Measurements from ENCODE around the gene PTTG1IP.

Gene PTTG1IP

DNA sequence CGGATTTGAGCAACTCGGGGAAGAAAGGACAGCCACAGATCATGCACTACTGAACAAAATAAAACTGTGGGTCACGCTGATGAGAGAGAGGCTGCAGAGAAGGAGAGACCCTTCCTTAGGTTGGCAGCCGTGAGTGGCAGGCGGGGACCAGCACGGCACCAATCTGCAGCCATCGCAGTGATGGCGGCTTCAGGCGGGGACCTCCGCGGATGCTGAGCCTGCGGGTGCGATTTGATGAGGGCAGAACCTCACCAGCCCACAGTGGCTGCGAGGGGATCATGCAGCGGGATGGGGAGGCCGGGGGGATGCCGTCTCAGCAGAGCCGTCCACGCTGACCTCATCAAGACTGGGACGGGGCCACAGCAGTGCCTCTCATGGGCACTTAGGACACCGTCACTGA lies 35.4 kb upstream of the PTTG1IP start:
- no peak for DNase-seq

DNA sequence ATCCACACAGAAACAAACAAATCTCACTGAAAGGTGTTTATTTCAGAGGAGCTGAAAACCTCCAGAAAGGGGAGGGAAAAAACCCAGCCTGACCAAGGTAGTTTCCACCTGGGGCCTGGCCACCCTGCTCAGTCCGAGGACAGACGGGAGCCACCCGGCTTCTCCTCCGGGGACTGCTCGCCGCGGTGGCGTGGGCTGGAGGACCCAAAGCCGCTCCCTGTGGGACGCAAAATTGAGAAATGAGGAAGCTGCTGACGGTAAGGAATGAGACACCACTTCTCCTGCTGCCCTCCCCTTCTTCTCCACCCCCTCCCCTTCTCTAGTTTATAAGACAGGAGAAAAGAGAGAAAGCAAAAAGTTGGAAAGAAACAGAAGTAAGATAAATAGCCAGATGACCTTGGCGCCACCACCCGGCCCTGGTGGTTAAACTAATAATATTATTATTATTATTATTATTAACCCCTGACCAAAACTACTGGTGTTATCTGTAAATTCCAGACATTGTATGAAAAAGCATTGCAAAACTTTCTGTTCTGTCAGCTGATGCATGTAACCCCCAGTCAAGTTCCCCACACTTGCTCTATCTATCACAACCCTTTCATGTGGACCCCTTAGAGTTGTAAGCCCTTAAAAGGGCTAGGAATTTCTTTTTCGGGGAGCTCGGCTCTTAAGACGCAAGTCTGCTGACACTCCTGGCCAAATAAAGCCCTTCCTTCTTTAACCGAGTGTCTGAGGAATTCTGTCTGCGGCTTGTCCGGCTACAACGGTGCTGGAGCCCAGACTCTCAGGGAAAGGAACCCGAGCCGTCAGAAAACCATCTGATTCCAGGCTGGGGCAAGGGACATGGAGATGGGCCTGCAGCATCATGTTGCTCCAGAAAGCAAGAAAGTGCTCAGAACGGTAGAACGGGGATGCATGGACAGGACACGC lies 34.7 kb upstream of the PTTG1IP start:
- no peak for DNase-seq

DNA sequence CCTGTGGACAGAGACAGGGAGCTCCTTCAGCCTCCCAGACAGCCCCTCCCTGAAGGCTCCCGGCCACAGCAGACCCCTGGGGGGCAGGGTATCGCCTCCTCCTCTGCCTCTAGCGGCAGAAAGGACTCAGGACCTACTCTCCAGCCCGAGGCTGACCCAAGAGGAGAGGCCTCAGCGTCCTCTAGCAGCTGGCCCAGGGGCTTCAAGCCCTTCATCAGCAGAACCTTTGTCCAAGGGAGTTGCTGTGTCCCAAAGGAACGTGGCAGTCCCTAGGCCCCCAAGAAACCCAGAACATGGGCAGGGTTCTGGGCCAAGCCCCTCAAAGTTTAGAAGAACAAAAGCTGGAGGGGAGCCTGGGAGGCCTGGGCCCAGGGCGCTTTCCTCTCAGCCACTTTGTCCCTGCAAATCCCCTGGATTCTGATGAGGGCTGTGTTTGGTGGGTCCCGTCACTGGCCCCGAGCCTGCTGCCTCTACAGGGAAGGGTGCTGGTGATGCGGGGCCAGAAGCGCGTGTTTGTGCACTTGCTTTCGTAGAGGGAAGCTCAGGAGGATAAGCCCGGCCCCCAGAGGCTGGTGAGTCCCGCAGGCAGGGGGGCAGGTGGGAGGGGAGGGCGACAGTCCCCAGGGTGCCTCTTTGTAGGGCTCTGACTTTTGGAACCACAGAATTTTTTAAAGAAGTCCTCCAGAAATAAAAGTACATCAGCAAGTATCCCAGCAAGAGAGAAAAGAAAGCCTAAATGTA lies 33.9 kb upstream of the PTTG1IP start:
- no peak for DNase-seq

DNA sequence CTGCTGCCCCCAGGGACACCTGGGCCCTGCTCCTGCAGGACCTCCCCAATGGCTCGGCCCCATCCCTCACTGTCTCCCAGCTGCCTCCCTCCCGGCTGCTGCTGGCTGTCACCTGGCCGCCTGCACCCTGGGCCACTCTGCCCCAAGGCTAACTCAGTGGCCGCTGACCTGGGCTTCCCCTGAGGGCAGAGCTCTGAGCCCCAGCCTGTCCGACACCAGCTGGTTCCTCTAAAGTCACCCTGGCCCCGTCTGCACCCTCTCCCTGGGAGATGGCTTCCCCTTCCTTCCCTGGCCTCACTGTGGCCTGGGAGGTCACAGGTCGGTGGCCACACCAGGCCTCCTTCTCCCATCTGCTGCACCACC lies 32.2 kb upstream of the PTTG1IP start:
- DNase-seq, result no peak

DNA sequence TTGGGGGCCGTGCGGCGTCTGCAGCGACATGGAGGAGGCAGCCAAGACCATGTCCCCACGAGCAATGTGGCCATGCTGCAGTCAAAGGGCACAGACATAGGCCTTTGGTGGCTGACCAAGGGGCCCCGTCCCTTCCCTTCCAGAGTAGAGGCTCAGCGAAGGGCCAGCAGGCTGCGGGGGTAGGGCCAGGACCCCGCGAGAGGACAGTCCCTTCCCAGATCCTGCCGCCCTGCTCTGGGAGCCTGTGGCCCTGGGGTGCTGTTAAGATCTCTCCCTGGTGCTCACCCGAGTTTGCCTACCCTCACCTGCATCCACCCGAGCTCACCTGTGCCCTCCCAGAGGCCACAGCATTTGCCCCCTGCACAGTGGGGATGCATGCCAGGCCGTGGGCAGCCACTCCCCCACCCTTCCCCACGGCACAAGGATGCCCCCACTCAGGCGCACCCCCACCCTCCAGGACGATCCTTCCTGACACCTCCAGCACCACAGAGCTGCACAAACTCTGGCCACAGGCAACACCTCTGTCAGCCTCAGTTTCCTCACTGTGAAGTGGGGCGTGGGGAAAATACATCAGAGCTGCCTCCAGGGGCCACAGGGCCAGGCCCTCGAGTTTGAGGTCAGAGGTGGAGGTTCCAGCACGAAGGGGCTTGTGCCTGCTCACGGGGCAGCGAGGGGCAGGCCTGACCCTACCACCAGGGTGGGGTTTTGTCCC lies 31.7 kb upstream of the PTTG1IP start:
- DNase-seq, result no peak

DNA sequence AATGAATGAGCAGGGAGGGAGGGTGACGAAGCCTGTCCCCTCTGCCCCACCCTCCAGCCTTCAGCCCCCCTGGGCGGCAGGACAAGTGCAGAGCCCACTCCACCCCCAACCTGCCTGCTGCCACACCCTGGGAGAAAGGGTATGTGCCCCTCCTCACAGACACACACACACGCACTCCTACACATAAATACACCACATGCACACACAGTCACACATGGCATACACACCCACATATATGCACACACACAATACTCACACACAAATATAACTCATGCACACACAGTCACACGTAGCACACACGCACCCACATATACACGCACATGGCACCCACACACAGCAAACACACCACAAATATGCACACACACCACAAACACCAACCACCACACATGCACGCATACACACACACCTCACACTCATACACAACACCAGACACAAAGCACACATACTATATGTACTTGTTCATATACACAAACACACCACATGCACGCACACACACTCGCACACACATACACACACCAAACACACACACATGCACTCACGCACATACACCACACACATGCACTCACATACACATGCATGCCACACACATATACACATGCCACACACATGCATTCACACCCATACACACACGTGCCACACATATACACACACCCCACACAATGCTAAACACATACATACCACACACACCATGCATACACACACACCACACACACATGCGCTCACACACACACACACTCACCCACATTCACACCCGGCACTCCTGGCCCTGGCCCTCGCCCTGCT lies 30.8 kb upstream of the PTTG1IP start:
- no peak for DNase-seq

DNA sequence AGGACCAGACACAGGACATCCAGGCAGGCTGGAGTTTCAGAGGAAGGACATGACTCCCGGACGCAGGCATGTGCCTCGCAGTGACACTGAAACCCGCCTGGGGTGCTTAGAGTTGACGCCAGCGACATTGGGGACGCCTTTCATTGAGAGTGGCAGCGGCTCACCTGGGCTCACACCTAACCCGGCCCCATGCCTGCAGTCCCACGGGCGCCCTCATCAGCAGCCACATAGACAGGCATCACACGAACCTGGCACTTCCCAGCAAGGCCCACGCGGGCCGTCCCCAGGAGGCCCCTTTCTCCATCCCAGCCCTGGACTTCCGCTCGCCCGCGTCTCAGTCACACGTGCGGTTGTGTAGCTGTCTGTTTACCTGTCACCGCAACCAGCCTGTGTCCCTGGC lies 30.2 kb upstream of the PTTG1IP start:
- DNase-seq, result no peak

DNA sequence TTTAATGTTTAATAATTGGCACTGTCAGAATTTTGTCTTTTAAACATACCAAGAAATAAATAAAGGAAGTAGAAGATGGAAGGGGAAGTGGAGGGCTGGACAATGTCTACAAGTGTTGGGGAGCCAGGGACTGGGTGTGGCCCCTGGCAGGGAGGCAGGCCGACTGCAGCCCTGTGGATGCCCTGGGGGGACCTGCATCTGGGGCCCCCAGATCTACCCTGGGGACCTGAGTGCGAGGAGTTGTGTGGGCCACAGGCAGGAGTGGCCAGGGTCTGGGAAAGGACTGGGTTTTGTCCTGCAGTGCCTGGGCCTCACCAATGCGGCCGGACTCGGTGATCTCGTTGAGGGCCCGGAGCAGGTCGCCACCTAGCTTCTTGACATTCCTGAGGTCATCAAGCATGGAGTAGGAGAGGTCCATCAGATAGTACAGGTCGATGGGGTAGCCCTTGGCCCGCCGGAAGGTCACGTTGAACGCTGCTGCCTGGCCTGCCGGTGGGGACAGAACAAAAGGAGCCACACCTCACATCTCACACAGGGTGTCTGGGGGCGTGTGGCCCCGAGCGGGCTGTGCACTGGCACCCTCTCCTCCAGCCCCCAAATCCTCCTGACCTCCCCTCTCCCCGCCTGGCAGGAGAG lies 29.7 kb upstream of the PTTG1IP start:
- no peak for DNase-seq

DNA sequence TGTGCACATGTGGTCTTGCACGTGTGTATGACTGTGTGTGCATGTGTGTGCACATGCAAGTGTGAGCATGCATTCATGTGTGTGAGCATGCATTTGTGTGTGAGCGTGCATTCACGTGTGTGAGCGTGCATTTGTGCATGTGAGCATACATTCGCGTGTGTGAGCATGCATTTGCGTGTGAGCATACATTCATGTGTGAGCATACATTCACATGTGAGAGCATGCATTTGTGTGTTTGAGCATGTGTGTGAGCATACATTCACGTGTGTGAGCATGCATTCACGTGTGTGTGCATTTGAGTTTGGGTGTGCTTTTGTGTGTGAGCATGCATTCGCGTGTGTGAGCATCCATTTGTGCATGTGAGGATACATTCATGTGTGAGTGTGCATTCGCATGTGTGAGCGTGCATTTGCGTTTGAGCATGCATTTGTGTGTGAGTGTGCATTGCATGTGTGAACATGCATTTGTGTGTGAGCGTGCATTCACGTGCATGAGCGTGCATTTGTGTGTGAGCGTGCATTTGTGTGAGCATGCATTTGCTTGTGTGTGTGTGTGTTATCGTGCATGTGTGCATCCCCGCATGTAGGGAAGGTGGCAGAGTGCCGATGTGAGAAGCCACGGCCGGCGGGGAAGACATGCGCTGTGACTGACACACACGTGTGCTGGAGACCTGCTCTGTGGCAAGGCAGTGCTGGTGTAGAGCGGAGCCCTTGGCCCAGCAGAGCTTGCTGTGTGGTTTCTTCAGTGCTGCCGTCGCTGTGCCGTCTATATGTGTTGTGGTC lies 29.0 kb upstream of the PTTG1IP start:
- DNase-seq, result no peak

DNA sequence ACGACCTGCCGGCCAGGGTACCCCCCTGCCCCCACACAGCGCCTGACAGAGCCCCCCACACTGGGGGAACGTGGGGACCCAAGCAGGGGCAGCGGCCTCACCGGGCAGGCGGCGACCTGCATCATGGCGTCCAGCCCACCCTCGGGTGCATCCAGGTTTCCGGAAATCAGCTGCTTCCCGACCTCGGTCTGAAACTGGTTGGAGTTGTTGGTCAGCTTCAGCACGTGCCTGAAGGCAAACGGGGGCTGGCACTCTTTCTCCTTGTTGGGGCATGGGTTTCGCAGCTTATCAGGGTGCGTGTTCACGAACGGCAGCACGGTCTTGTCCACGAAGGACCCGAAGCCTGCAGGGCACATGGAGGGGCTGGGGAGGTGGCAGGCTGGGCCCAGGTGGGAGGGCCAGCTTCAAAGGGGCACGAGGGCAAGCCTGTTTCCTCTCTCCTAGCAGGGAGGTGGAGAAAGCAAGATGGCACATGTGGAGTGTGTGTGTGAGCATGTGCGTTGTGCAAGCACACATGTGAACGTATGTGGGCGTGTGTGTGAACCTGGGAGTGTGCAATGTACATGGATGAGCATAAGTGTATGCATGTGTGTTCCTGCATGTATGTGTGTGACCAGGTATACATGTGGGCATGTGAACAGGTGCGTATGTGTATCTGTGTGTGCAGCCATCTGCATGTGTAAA lies 28.0 kb upstream of the PTTG1IP start:
- no peak for DNase-seq

DNA sequence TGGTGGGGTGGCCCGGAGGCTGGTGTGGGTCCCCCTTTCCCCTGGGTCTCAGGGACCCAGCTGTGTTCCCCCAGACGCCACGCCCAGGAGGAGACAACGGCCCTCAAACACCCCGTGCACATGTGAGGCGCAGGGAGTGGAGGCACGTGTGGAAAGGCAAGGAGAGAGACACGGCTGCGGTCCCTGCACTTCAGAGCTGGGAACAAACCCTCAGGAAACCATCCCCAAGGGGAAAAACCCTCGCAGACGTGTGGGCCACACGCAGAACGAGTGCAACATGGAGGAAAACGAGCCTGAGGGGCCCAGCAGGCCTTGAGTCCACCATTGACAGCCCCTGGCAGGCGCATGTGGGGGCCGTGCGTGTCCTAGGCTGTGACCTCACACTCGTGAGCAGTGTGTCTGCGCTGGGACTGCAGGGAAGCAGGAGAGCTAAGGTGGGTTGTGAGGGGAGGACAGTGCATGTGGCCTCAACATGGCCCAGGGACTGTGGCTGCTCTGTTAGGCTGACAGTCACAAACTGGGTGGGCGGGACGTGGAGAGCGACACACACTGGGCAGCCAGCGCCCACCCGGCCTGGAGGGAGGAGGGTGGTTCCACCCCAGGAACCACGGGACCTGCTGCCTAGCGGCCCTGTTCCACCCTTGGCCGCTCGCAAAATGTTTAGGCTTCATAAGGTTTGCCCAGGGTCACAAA lies 27.2 kb upstream of the PTTG1IP start:
- no peak for DNase-seq

DNA sequence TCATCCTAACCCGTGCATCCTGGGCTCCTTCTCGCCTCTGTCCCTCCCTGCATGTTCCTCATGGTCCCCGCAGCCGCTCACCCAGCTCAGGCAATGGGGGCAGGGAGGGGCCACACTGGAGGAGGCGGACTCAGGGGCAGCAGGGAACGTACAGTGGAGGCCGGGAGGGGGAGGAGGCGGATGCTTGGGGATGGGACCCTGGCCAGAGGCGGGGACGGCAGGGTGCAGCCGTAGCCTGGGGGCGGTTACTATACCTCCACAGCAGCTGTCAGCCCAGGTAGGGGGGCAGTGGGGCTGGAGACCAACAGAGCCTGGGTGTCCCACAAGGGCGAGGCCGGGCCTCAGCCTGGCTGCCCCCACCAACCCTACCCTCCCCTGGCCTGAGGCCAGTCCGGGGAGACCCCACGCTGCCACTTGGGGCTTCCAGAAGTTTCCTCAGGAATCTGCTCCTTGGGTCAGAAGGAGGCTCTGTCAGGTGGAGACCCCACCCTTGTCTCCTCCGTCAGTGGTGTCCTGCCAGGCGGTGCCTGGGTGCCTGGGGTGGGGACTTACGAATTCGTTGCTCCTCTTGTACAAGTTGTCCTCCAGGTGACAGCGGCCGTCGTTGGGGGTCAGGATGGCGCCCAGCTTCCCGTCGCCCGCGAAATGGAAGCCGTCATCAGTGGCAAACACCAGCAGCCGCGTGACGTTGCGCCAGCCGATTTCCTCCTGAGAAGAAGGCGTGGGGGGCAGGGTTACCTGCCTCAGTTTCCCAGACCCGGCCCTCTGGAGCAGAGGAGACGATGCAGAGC lies 26.5 kb upstream of the PTTG1IP start:
- no peak for DNase-seq

DNA sequence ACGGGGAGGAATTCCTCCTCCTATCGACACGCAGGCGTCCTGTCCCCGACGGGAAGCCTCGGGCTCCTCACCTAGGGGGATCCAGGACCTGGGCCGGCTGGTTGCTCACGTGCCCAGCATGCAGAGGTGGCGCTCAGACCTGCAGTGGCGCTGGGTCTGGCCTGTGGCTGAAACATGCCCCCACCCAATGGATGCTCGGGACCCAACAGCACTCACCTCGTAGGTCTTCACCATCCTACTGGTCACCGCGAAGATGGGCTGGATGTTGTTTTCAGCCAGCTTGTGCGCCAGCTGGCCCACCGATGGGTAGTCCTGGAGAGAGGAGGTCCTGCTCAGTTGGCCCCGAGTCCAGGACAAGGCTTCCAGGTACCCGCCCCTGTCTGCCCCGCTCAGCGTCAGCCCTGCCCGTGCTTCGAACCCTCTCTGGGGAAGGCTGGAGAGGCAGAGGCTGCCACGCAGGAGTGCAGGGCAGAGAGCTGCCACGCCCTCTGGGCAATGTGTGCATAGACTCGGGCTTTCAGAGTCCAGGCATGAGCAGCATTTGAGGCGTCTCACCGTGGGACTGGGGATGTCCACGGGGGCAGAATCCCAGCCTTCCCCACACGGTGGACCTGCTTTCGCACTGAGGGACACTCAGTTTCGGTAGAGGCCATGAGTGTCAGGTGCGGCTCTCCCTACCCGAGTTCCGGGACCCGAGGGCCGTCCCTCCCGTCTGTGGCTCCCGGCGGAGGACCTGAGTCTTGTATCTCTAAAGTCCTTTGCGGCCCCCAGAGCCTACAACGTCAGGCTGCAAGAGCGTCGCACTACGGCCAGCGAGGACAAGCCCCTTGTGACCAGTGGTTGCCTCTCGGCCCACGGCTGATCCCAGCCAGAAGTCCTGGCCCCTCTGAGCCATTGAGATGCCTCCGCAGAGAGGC lies 25.6 kb upstream of the PTTG1IP start:
- DNase-seq, result no peak

DNA sequence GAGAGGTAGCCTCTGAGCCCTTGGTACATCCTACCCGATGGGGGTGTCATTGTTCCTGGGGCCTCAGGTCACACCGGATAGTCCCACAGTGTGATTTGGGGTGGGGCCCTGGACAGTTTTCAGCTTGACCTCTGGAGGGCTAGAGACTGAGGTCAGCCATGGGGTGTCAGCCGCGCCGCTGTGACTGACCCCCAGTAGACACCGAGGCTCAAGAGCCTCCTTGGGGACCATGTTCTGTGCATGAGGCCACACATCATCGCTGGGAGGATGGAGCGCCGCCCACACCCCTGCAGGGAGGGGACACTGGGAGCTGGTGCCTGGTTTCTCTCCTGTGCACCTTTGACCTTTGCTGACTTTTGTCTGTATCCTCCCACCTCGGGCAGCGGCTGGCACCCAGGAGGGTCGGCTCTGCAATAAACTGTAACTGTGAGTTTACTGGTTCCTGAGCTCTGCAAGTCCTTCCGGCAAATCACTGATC lies 24.6 kb upstream of the PTTG1IP start:
- DNase-seq, result no peak

DNA sequence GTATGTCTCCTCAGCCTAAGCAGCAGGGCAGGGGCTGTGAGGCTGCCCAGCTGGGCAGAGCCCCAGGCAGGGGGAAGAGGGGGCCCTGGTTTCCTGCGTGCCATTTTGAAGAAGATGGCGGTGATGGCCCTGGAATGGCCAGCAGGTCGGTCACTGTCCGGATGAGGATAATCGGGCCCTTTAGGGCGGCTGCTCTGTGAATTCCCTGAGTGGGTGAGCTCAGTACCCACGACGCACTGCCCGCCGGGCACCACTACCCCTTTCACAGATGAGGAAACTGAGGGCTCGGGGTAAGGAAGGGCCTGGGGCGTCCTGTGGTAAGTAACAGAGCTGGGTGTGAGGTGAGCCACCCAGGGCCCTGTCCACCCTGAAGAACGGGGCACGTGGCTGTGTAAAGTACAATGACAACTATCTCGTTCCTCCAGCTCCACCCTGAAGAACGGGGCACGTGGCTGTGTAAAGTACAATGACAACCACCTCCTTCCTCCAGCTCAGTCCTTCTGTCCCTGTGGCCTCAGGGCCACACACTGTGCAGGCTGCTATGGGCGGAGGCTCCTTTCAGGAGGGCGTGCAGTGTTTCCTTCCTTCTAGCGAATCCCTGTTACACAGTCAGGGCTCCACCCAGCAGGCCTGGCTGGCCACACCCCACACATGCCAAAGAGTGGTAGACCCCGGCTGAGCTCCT lies 24.0 kb upstream of the PTTG1IP start:
- DNase-seq, result no peak

DNA sequence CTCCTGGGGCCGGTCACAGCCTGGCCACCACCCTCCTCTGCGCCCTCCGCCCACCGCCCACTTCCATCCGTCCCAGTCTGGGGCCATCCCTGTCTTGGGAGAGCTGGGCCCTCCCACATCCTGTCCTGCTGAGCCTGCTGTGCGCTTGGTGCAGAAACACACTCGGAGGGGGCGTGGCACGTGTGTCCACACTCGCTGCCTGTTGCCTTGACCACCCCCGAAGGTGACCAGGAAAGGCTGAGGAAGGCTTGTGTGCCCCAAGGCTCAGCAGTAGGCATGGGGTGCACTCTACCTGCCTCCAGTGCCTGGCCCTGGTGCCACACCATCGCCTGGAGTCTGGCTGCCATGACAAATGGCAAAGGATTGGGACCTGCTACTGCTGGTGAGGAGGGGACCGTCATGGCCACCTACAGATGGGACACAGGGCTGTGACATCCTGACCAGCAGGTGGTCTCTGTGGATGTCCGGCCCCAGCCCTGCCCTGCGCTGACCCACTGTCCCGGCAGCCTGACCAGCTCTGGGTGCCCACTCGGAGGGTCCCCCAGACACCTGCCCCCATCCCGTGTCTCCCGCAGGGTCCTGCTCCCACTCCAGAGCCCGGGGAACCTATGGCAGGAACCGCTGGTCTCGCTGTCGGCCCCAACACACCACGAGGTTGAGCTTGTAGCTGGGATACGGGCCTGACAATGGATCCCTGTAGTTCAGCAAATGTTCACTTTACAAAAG lies 23.2 kb upstream of the PTTG1IP start:
- DNase-seq, result no peak

DNA sequence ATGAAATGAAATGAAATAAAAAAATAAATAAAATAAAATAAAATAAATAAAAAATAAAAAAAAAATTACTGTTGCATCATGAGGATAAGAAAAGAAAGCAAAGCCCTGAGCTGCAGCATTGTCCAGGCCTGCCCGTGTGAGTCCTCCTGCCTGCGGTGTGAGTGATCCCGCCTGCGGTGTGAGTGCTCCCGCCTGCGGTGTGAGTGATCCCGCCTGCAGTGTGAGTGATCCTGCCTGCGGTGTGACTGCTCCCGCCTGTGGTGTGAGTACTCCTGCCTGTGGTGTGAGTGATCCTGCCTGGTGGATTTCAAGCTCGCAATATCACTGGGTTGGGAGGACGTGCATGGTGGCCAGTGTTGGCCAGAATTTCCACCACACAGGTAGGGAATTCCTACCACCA lies 22.4 kb upstream of the PTTG1IP start:
- no peak for DNase-seq

Measured in HCEC 1CT (cell line).